Astrocyte (in vitro differentiated cells and primary cell): ENCODE measurements around the gene AK8. TPM values are rescaled to one million over a fixed set of nuclear protein-coding genes. Genes with fewer than 3 reads are reported as not detected.

Source experiments
- DNase-seq: peaks from one replicate; pipeline ENCODE4 v3.0.0-alpha.2; 2010; ENCODE audit warnings: low read depth
- FAIRE-seq: peaks from 2 replicates; lab custom pipeline; 2011; peaks lifted over from hg19 to GRCh38; lab: Jason Lieb, UNC
- H2AFZ ChIP-seq: 2 replicates; pipeline ENCODE4 v1.6.0; 2012; ENCODE audit warnings: low read depth, low read length, inconsistent platforms
- H3K27ac ChIP-seq: 2 replicates; pipeline ENCODE4 v1.5.1; 2011; ENCODE audit warnings: low read depth, low read length, inconsistent platforms
- H3K27me3 ChIP-seq: 2 replicates; pipeline ENCODE4 v1.6.0; 2011; ENCODE audit warnings: low read length, inconsistent platforms; ENCODE audit not compliant: insufficient read depth
- H3K36me3 ChIP-seq: 2 replicates; pipeline ENCODE4 v1.5.1; 2011; ENCODE audit warnings: low read length, inconsistent platforms; ENCODE audit not compliant: insufficient read depth
- H3K4me1 ChIP-seq: 2 replicates; pipeline ENCODE4 v1.5.1; 2011; ENCODE audit warnings: low read length, inconsistent platforms; ENCODE audit not compliant: insufficient read depth
- H3K4me2 ChIP-seq: 2 replicates; pipeline ENCODE4 v1.6.0; 2012; ENCODE audit warnings: low read length, inconsistent platforms
- H3K4me3 ChIP-seq: 2 replicates; pipeline ENCODE4 v1.5.1; 2011; ENCODE audit warnings: low read depth, mild to moderate bottlenecking, low read length, inconsistent platforms; ENCODE audit not compliant: insufficient read depth
- H3K79me2 ChIP-seq: 2 replicates; pipeline ENCODE4 v1.6.0; 2012; ENCODE audit warnings: mild to moderate bottlenecking, low read length, inconsistent platforms; ENCODE audit not compliant: insufficient read depth
- H3K9ac ChIP-seq: 2 replicates; pipeline ENCODE4 v1.6.0; 2012; ENCODE audit warnings: mild to moderate bottlenecking, low read length, inconsistent platforms
- H3K9me3 ChIP-seq: 2 replicates; pipeline ENCODE4 v1.5.1; 2012; ENCODE audit warnings: low read depth, mild to moderate bottlenecking, low read length, inconsistent platforms; ENCODE audit not compliant: insufficient read depth
- H4K20me1 ChIP-seq: 2 replicates; pipeline ENCODE4 v1.6.0; 2012; ENCODE audit warnings: low read length, inconsistent platforms; ENCODE audit not compliant: insufficient read depth
- H3K27ac Mint-ChIP-seq: one replicate; pipeline ENCODE4 v1.8.0; 2021; ENCODE audit warnings: mild to moderate bottlenecking, mixed read lengths; ENCODE audit not compliant: unreplicated experiment
- H3K27me3 Mint-ChIP-seq: one replicate; pipeline ENCODE4 v1.8.0; 2021; ENCODE audit warnings: low read depth, mixed read lengths; ENCODE audit not compliant: unreplicated experiment
- H3K36me3 Mint-ChIP-seq: one replicate; pipeline ENCODE4 v1.8.0; 2021; ENCODE audit warnings: low read depth, mixed read lengths; ENCODE audit not compliant: unreplicated experiment
- H3K4me1 Mint-ChIP-seq: one replicate; pipeline ENCODE4 v1.8.0; 2021; ENCODE audit warnings: low read depth, mixed read lengths; ENCODE audit not compliant: unreplicated experiment
- H3K4me3 Mint-ChIP-seq: one replicate; pipeline ENCODE4 v1.8.0; 2021; ENCODE audit warnings: mild to moderate bottlenecking, moderate library complexity, mixed read lengths; ENCODE audit not compliant: unreplicated experiment
- H3K9me3 Mint-ChIP-seq: one replicate; pipeline ENCODE4 v1.8.0; 2021; ENCODE audit warnings: mild to moderate bottlenecking, mixed read lengths; ENCODE audit not compliant: unreplicated experiment
- EZH2 ChIP-seq: IDR thresholded peaks from 2 replicates; pipeline ENCODE4 v1.6.1; 2012; ENCODE audit warnings: mild to moderate bottlenecking, low read length, inconsistent platforms; ENCODE audit not compliant: insufficient read depth
- total RNA-seq: library from RNA; stranded (reverse); gene quantifications from 2 replicates; pipeline ENCODE4 v1.2.1, GENCODE V29; 2021
- TF ChIP-seq, protein P1 (sequence below): IDR thresholded peaks from 2 replicates; pipeline ENCODE4 v1.5.1; 2011; ENCODE audit warnings: low read depth, mild to moderate bottlenecking, inconsistent platforms, low read length, moderate library complexity; ENCODE audit not compliant: insufficient read depth

The AK8 gene
- total RNA-seq, 1 donor from 2014 or later, result 0.27 TPM

DNA sequence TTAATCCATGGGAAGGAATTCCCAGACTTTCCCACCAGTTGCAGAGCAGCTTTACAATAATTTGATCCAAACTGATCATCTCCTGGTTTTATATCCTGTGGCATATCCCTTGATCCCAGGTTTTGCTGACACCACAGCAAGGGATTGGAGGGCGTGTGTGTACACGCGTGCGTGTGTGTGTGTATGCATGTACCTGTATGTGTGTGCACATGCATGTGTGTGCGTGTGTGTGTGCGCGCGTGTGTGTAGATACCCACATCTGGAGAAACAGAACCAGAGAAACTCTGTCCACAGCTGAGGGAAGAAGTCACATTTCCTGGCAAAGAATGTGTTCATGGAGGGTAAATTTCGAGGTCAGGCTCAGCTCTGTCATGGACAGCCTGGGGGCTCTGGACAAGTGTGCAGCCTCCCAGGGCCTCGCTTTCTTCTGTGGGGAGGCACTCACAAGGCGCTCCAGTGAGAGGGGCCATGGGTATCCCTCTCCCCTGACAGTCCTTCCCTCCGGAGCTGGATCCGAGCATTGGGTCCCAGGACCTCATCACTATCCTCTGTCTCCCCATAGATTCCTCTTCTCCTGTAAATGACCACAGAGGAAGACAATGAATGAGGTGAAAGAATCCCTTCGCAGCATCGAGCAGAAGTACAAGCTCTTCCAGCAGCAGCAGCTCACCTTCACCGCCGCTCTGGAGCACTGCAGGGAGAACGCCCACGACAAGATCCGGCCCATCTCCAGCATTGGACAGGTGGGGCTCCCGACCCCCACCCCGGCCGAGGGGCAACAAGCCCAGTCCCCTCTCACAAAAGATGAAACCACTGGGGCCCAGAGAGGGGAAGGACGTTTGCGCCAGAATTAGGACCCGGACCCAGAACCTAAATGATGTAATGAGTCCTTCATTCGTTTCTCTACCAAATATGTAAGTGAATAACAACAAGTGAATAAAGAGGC lies 5.5 kb upstream of the AK8 start:
- Mint-ChIP-seq H3K27ac (no peak overlapping the region), H3K4me1 (peaks cover 3% of the 10 kb centered on the region), H3K9me3 (no peaks in the 10 kb centered on the region), H3K27me3 (peaks cover 3% of the 10 kb centered on the region), H3K4me3 (no peak overlapping the region), H3K36me3 (peaks cover 5% of the 10 kb centered on the region)
- Histone ChIP-seq H3K27me3 (no peaks in the 10 kb centered on the region), H3K4me1 (no peaks in the 10 kb centered on the region), H4K20me1 (no peaks in the 10 kb centered on the region), H3K9ac (no peak overlapping the region), H3K4me2 (no peak overlapping the region), H2AFZ (no peak overlapping the region), H3K79me2 (no peaks in the 10 kb centered on the region), H3K9me3 (no peaks in the 10 kb centered on the region), H3K27ac (no peak overlapping the region), H3K36me3 (no peaks in the 10 kb centered on the region), H3K4me3 (no peak overlapping the region)
- no peak for DNase-seq
- no peak for FAIRE-seq
- no peak for TF ChIP-seq EZH2
- TF ChIP-seq, protein P1, sequence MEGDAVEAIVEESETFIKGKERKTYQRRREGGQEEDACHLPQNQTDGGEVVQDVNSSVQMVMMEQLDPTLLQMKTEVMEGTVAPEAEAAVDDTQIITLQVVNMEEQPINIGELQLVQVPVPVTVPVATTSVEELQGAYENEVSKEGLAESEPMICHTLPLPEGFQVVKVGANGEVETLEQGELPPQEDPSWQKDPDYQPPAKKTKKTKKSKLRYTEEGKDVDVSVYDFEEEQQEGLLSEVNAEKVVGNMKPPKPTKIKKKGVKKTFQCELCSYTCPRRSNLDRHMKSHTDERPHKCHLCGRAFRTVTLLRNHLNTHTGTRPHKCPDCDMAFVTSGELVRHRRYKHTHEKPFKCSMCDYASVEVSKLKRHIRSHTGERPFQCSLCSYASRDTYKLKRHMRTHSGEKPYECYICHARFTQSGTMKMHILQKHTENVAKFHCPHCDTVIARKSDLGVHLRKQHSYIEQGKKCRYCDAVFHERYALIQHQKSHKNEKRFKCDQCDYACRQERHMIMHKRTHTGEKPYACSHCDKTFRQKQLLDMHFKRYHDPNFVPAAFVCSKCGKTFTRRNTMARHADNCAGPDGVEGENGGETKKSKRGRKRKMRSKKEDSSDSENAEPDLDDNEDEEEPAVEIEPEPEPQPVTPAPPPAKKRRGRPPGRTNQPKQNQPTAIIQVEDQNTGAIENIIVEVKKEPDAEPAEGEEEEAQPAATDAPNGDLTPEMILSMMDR, result no peak

DNA sequence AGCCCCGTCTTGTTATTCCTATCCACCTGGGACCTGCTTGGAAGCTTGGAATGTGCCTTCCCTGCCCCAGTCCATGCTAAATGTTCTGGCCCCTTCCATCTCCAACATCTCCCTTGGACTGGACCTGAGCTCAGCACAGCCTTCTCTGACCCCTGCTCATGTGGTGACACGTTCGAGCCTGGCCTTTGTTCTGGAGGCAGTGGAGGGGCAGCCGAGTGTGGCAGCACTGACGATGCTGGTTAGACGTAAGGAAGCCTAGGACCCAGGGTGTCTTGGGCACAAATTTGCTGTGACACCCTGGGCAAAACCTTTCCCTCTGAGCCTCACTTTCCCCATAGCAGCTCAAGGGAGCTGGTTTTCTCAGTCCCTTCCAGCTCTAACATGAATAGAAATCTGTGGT lies 4.5 kb upstream of the AK8 start:
- Mint-ChIP-seq H3K36me3 (peaks cover 5% of the 10 kb centered on the region), H3K27ac (no peak overlapping the region), H3K4me3 (no peak overlapping the region), H3K27me3 (peaks cover 3% of the 10 kb centered on the region), H3K4me1 (peaks cover 3% of the 10 kb centered on the region), H3K9me3 (no peaks in the 10 kb centered on the region)
- no peaks in the 10 kb centered on the region for H3K79me2 ChIP-seq
- no peaks in the 10 kb centered on the region for H3K27me3 ChIP-seq
- H4K20me1 ChIP-seq, result no peaks in the 10 kb centered on the region
- H3K9ac ChIP-seq, result no peak overlapping the region
- no peak overlapping the region for H3K27ac ChIP-seq
- H3K36me3 ChIP-seq, result no peaks in the 10 kb centered on the region
- no peak for FAIRE-seq
- H3K4me1 ChIP-seq, result no peaks in the 10 kb centered on the region
- no peak overlapping the region for H2AFZ ChIP-seq
- no peaks in the 10 kb centered on the region for H3K9me3 ChIP-seq
- no peak for DNase-seq
- H3K4me2 ChIP-seq, result no peak overlapping the region
- TF ChIP-seq, protein P1, result no peak
- TF ChIP-seq EZH2, result no peak
- H3K4me3 ChIP-seq, result no peak overlapping the region

DNA sequence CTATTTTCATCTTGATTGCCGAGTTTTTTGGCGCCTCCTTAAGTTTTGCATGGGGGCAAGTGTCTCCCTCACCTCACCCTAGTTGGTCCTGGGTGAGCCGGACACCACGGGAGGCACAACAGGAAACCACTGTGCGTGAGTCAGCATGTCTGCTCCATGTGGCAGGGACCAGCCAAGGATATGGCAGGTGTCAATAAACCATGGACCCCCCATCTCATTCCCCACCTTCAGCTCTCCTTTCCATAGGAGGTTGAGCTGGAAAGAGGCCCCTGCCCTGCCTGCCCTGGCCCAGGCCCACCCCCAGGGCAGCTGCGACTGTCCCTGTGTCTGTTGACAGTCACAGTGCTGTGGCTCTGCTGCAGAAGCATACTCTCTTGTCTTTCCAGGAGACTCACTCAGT lies 3.7 kb upstream of the AK8 start:
- no peak overlapping the region for H3K9ac ChIP-seq
- peaks cover 3% of the 10 kb centered on the region for H3K4me1 Mint-ChIP-seq
- H3K4me3 ChIP-seq, result no peak overlapping the region
- FAIRE-seq (no peak), DNase-seq (no peak)
- no peak for TF ChIP-seq EZH2
- TF ChIP-seq, protein P1, result no peak
- no peaks in the 10 kb centered on the region for H3K9me3 Mint-ChIP-seq
- H3K36me3 Mint-ChIP-seq, result peaks cover 5% of the 10 kb centered on the region
- H3K27me3 Mint-ChIP-seq, result peaks cover 6% of the 10 kb centered on the region
- no peaks in the 10 kb centered on the region for H3K36me3 ChIP-seq
- H3K27ac Mint-ChIP-seq, result no peak overlapping the region
- no peaks in the 10 kb centered on the region for H4K20me1 ChIP-seq
- H3K27ac ChIP-seq, result no peak overlapping the region
- no peak overlapping the region for H3K4me2 ChIP-seq
- H3K79me2 ChIP-seq, result no peaks in the 10 kb centered on the region
- no peak overlapping the region for H2AFZ ChIP-seq
- no peaks in the 10 kb centered on the region for H3K27me3 ChIP-seq
- no peaks in the 10 kb centered on the region for H3K9me3 ChIP-seq
- H3K4me3 Mint-ChIP-seq, result no peak overlapping the region
- H3K4me1 ChIP-seq, result no peaks in the 10 kb centered on the region
